B cell (primary cell): ENCODE measurements around the gene CAMKK2. TPM values are rescaled to one million over a fixed set of nuclear protein-coding genes. Genes with fewer than 3 reads are reported as not detected.

Source experiments
- ATAC-seq: fragments of 200-7000 bp; cut with Tn5 transposase; one replicate; pipeline ENCODE4 v1.10.0; 2021; ENCODE audit warnings: low read depth, mild to moderate bottlenecking, moderate number of reproducible peaks, moderate library complexity
- CTCF ChIA-PET: fragments of 350-600 bp; sonication (Branson Sonifier 250); formaldehyde crosslinking; loops from one replicate; lab custom pipeline; 2021; ENCODE audit warnings: antibody characterized with exemption, inconsistent platforms; lab: Charles Lee
- POLR2A ChIA-PET: fragments of 350-600 bp; sonication (Branson Sonifier 250); formaldehyde crosslinking; loops from one replicate; lab custom pipeline; 2021; ENCODE audit warnings: antibody characterized with exemption; lab: Charles Lee
- DNase-seq: peaks from one replicate; pipeline ENCODE4 v3.0.0; 2013
- H2AFZ ChIP-seq: 2 replicates; pipeline ENCODE4 v1.6.1; 2012; ENCODE audit warnings: mild to moderate bottlenecking, low read depth, low read length; ENCODE audit not compliant: insufficient read depth, poor library complexity, severe bottlenecking
- H3K27ac ChIP-seq, 2 donors: 1 replicate in 1 of 2; 2 replicates in 1 of 2; pipeline ENCODE4 v1.5.1; 2012 to 2013; ENCODE audit warnings: low read length in 2 of 2, mild to moderate bottlenecking in 2 of 2, moderate library complexity in 1 of 2
- H3K27me3 ChIP-seq, 4 experiments: fragments of 200-600 bp in 1 of 4; sonication (generic) in 1 of 4; replicated peaks in 1 of 4; 1 replicate in 2 of 4; 2 replicates in 2 of 4; pipeline versions ENCODE4 v1.6.1 to v1.7.0; 2013 to 2016; ENCODE audit warnings: low read length in 3 of 4, mild to moderate bottlenecking in 2 of 4, mixed read lengths in 1 of 4, moderate library complexity in 1 of 4; ENCODE audit not compliant: insufficient read depth in 4 of 4, control insufficient read depth in 3 of 4; ENCODE audit errors: control extremely low read depth in 1 of 4
- H3K36me3 ChIP-seq, 2 experiments: replicated peaks in 1 of 2; 1 replicate in 1 of 2; 2 replicates in 1 of 2; pipeline versions ENCODE4 v1.6.1 to v1.7.1; 2013; ENCODE audit warnings: low read length in 1 of 2; ENCODE audit not compliant: insufficient read depth in 2 of 2, control insufficient read depth in 1 of 2; ENCODE audit errors: control extremely low read depth in 1 of 2, extremely low read depth in 1 of 2
- H3K4me1 ChIP-seq, 2 donors: fragments of 200-600 bp in 1 of 2; sonication (generic) in 1 of 2; 1 replicate in 1 of 2; 2 replicates in 1 of 2; pipeline versions ENCODE4 v1.5.1 to v1.6.1; 2013 to 2017; ENCODE audit warnings: low read length in 2 of 2; ENCODE audit not compliant: control insufficient read depth in 2 of 2, insufficient read depth in 2 of 2
- H3K4me2 ChIP-seq: replicated peaks from 2 replicates; pipeline ENCODE3; 2012; ENCODE audit warnings: mild to moderate bottlenecking, low read depth, low read length; ENCODE audit not compliant: poor library complexity, severe bottlenecking
- H3K4me3 ChIP-seq, 5 experiments: fragments of 200-600 bp in 1 of 5; sonication (generic) in 1 of 5; 1 replicate in 3 of 5; 2 replicates in 2 of 5; pipeline versions ENCODE4 v1.5.1 to v1.7.0; 2011 to 2016; ENCODE audit warnings: low read length in 4 of 5, mild to moderate bottlenecking in 4 of 5, low read depth in 2 of 5, control low read depth in 1 of 5, moderate library complexity in 1 of 5; ENCODE audit not compliant: insufficient read depth in 1 of 5; ENCODE audit errors: control extremely low read depth in 1 of 5, extremely low read depth in 1 of 5
- H3K79me2 ChIP-seq: fragments of 200-600 bp; sonication (generic); one replicate; pipeline ENCODE4 v1.6.0; 2016; ENCODE audit warnings: low read length; ENCODE audit not compliant: control insufficient read depth, insufficient read depth
- H3K9ac ChIP-seq: fragments of 200-600 bp; sonication (generic); 2 replicates; pipeline ENCODE4 v1.6.1; 2017; ENCODE audit warnings: mild to moderate bottlenecking, low read length, moderate library complexity
- H3K9me3 ChIP-seq, 3 donors: one replicate each; pipeline versions ENCODE4 v1.6.1 to v1.7.1; 2013; ENCODE audit warnings: low read length in 2 of 3; ENCODE audit not compliant: control insufficient read depth in 2 of 3, insufficient read depth in 1 of 3; ENCODE audit errors: control extremely low read depth in 1 of 3
- H4K20me1 ChIP-seq: 2 replicates; pipeline ENCODE4 v1.6.0; 2012; ENCODE audit warnings: mild to moderate bottlenecking, low read length; ENCODE audit not compliant: insufficient read depth, control insufficient read depth, poor library complexity, severe bottlenecking
- H3K27ac Mint-ChIP-seq: one replicate; pipeline ENCODE4 v1.8.0; 2021; ENCODE audit warnings: mixed read lengths
- H3K27me3 Mint-ChIP-seq: one replicate; pipeline ENCODE4 v1.8.0; 2021; ENCODE audit warnings: mixed read lengths
- H3K4me1 Mint-ChIP-seq: one replicate; pipeline ENCODE4 v1.8.0; 2021; ENCODE audit warnings: mixed read lengths
- H3K4me3 Mint-ChIP-seq: one replicate; pipeline ENCODE4 v1.8.0; 2021; ENCODE audit warnings: mixed read lengths
- H3K9me3 Mint-ChIP-seq: one replicate; pipeline ENCODE4 v1.8.0; 2022; ENCODE audit warnings: mixed read lengths; ENCODE audit not compliant: insufficient read depth
- EZH2 ChIP-seq: IDR thresholded peaks from 2 replicates; pipeline ENCODE4 v1.6.1; 2012; ENCODE audit warnings: borderline replicate concordance, low read depth, mild to moderate bottlenecking, moderate library complexity, low read length; ENCODE audit not compliant: insufficient read depth, poor library complexity, severe bottlenecking
- WGBS: methylation state at CpG from one replicate; pipeline ENCODE4 v1.1.5; 2013; ENCODE audit warnings: missing lambda C conversion rate; ENCODE audit not compliant: insufficient coverage; 5-methylcytosine and 5-hydroxymethylcytosine counted together
- intact Hi-C: fragments of 100-400 bp; cut with micrococcal nuclease; formaldehyde crosslinking; loops from one replicate; pipeline ENCODE4 v1.10.0; 2022
- polyA plus RNA-seq: library from polyadenylated mRNA; depleted of rRNA; stranded (reverse); fragments of >200 nt; gene quantifications from 2 replicates; pipeline ENCODE4 v1.2.3, GENCODE V29; 2012
- total RNA-seq, 2 donors: library from RNA; stranded (reverse); fragments of 120-200 nt in 1 of 2; gene quantifications; 1 replicate in 1 of 2; 2 replicates in 1 of 2; pipeline versions ENCODE4 v1.2.3 to v1.2.4, GENCODE V29; 2013 to 2022
- TF ChIP-seq, protein P1 (sequence below): fragments of 200-600 bp; IDR thresholded peaks from one replicate; pipeline ENCODE4 v1.8.0; 2022; ENCODE audit warnings: antibody characterized with exemption, mild to moderate bottlenecking

Gene CAMKK2
- total and polyA plus RNA-seq, 2 donors (not counting 1 experiment from before 2014, with no cell fraction given) = 9.7 to 17.1 TPM

DNA sequence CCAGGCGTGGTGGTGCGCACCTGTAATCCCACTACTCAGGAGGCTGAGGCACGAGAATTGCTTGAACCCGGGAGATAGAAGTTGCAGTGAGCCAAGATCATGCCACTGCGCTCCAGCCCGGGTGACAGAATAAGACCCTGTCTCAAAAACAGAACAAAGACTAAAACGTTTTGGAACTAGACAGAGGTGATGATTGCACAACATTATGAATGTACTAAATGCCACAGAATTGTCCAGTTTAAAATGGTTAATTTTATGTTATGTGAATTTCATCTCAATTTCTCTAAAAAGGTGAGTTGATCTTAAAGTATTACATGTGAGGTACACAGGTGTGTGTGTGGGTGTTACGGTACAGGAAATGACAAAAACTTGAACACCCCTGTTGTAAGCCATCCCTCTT lies 70.1 kb downstream of the CAMKK2 start:
- H3K4me2 ChIP-seq = no peak overlapping the region
- no peaks in the 10 kb centered on the region for H3K27me3 ChIP-seq
- Mint-ChIP-seq H3K4me1 (peaks cover 34% of the 10 kb centered on the region), H3K9me3 (no peaks in the 10 kb centered on the region), H3K27me3 (no peaks in the 10 kb centered on the region), H3K4me3 (no peak overlapping the region), H3K27ac (no peak overlapping the region)
- no peak overlapping the region for H2AFZ ChIP-seq
- peaks cover 17 to 31% of the 10 kb centered on the region in 2 donors for H3K4me1 ChIP-seq
- no peak for DNase-seq
- ChIA-PET CTCF (no interaction called here), POLR2A (no interaction called here)
- H3K27ac ChIP-seq = no peak overlapping the region
- no peaks in the 10 kb centered on the region for H3K9me3 ChIP-seq
- TF ChIP-seq, protein P1, sequence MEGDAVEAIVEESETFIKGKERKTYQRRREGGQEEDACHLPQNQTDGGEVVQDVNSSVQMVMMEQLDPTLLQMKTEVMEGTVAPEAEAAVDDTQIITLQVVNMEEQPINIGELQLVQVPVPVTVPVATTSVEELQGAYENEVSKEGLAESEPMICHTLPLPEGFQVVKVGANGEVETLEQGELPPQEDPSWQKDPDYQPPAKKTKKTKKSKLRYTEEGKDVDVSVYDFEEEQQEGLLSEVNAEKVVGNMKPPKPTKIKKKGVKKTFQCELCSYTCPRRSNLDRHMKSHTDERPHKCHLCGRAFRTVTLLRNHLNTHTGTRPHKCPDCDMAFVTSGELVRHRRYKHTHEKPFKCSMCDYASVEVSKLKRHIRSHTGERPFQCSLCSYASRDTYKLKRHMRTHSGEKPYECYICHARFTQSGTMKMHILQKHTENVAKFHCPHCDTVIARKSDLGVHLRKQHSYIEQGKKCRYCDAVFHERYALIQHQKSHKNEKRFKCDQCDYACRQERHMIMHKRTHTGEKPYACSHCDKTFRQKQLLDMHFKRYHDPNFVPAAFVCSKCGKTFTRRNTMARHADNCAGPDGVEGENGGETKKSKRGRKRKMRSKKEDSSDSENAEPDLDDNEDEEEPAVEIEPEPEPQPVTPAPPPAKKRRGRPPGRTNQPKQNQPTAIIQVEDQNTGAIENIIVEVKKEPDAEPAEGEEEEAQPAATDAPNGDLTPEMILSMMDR = no peak
- TF ChIP-seq EZH2 = no peak
- no peak overlapping the region for H3K9ac ChIP-seq
- intact Hi-C loops = no loop called here
- 81% methylated on average over 5 of the region's 8 CpGs for WGBS
- H3K4me3 ChIP-seq = no peak overlapping the region
- peaks cover 0 to 16% of the 10 kb centered on the region in 2 experiments for H3K36me3 ChIP-seq
- H4K20me1 ChIP-seq = no peaks in the 10 kb centered on the region
- no peak for ATAC-seq
- no peaks in the 10 kb centered on the region for H3K79me2 ChIP-seq

DNA sequence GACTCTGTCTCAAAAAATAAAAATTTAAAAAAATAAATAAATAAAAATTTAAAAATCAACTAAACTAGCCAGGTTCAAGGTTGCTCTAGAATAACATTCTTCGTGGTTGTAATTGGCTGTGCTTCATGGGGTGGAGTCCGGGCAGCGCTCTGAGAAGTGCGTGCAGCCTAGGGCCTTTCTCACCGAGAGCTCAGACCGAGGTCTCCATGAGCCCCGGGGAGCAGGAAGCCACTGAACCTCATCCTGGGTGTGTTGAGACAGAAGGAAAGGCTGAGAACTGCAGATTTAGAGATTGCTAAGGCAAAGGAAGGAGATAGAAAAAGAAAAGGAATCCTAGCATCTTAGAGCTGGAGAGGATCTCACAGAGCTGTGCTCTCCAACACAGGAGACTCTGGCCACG lies 71.9 kb downstream of the CAMKK2 start:
- intact Hi-C loops = no loop called here
- no peaks in the 10 kb centered on the region for H3K27me3 Mint-ChIP-seq
- H4K20me1 ChIP-seq = no peaks in the 10 kb centered on the region

More for the DNA sequence above, 71.9 kb downstream of the CAMKK2 start:
- Mint-ChIP-seq H3K4me3 (peak overlapping the region; percentile 49), H3K4me1 (peaks cover 30% of the 10 kb centered on the region), H3K27ac (peak overlapping the region; percentile 65), H3K9me3 (no peaks in the 10 kb centered on the region)
- WGBS = 51% methylated on average over 8 of the region's 8 CpGs
- DNase-seq = no peak
- H3K79me2 ChIP-seq = no peaks in the 10 kb centered on the region
- no peak overlapping the region for H3K4me2 ChIP-seq
- no peak overlapping the region for H3K27ac ChIP-seq
- H3K4me3 ChIP-seq = no peak overlapping the region
- peaks cover 17 to 31% of the 10 kb centered on the region in 2 donors for H3K4me1 ChIP-seq
- H3K9ac ChIP-seq = no peak overlapping the region
- no peak overlapping the region for H2AFZ ChIP-seq
- H3K36me3 ChIP-seq = peaks cover 0 to 16% of the 10 kb centered on the region in 2 experiments
- ChIA-PET POLR2A (no interaction called here), CTCF (interaction anchor here (0.7 to 1.9 kb wide), 3 partner anchors 128 to 642 kb away, joined by 3 to 5 read pairs (median 3); no protein-coding TSS in a partner anchor)
- H3K9me3 ChIP-seq = no peaks in the 10 kb centered on the region
- no peak for ATAC-seq
- H3K27me3 ChIP-seq = no peaks in the 10 kb centered on the region
- no peak for TF ChIP-seq EZH2
- TF ChIP-seq, protein P1 = no peak
